Pulmonary artery endothelial cell (primary cell): ENCODE measurements around the gene AGAP2. TPM values are rescaled to one million over a fixed set of nuclear protein-coding genes. Genes with fewer than 3 reads are reported as not detected.
"Not testable (repeated sequence)": the region's sequence is repeated elsewhere in the genome, so short reads cannot be mapped to it uniquely, and the experiment has no call there.

Experiments
- DNase-seq: peaks from one replicate; pipeline ENCODE4 v3.0.0-alpha.2; 2011; ENCODE audit warnings: low read depth, low spot score
- total RNA-seq: library from RNA; depleted of rRNA; stranded (reverse); fragments of >200 nt; gene quantifications from 2 replicates; pipeline ENCODE4 v1.2.3, GENCODE V29; 2014

The AGAP2 gene
- total RNA-seq, 1 donor from 2014 or later = 0.07 TPM

- no peak for DNase-seq
Measured at GRCh38 chr12:57724003-57724935, 14.3 kb downstream of the AGAP2 start.

- no peak for DNase-seq
Measured at GRCh38 chr12:57723630-57723962, 14.9 kb downstream of the AGAP2 start.

- DNase-seq = no peak
Measured at GRCh38 chr12:57722716-57723629, 15.6 kb downstream of the AGAP2 start.

GRCh38 chr12:57721846-57722608 is 16.5 kb downstream of the AGAP2 start:
- DNase-seq = not testable (repeated sequence)

GRCh38 chr12:57720606-57721595 is 17.6 kb downstream of the AGAP2 start:
- DNase-seq = no peak

GRCh38 chr12:57719777-57720605 is 18.6 kb downstream of the AGAP2 start:
- no peak for DNase-seq

GRCh38 chr12:57718641-57719528 is 19.7 kb downstream of the AGAP2 start:
- DNase-seq = no peak

GRCh38 chr12:57717846-57718640 is 20.5 kb downstream of the AGAP2 start:
- DNase-seq = no peak

GRCh38 chr12:57717131-57717530 is 21.4 kb downstream of the AGAP2 start:
- no peak for DNase-seq

GRCh38 chr12:57716305-57716704 is 22.2 kb downstream of the AGAP2 start:
- no peak for DNase-seq

GRCh38 chr12:57715786-57716185 is 22.8 kb downstream of the AGAP2 start:
- DNase-seq = no peak

GRCh38 chr12:57715036-57715748 is 23.4 kb downstream of the AGAP2 start:
- DNase-seq = not testable (repeated sequence)

- DNase-seq = no peak
Measured at GRCh38 chr12:57713209-57713608, 25.3 kb downstream of the AGAP2 start.

GRCh38 chr12:57712701-57713100 is 25.8 kb downstream of the AGAP2 start:
- no peak for DNase-seq

- DNase-seq = no peak
Measured at GRCh38 chr12:57708296-57708695, 30.2 kb downstream of the AGAP2 start.

GRCh38 chr12:57707250-57707649 is 31.3 kb downstream of the AGAP2 start:
- DNase-seq = no peak

GRCh38 chr12:57700317-57700716 is 38.2 kb downstream of the AGAP2 start:
- no peak for DNase-seq
